MM.1S (cell line): ENCODE data around the gene LRMDA.

Experiments used
- DNase-seq: peaks from one replicate; pipeline ENCODE4 v3.0.0-alpha.2; 2015
- H2AFZ ChIP-seq: fragments of 300-600 bp; sonication (generic); 2 replicates; pipeline ENCODE4 v1.6.0; 2016; ENCODE audit warnings: antibody characterized with exemption, low read length
- H3F3A ChIP-seq: fragments of 300-600 bp; sonication (generic); 2 replicates; pipeline ENCODE4 v1.6.1; 2016; ENCODE audit warnings: mild to moderate bottlenecking, antibody characterized with exemption, low read length, moderate library complexity, mixed read lengths; ENCODE audit not compliant: insufficient read depth
- H3K27ac ChIP-seq: fragments of 300-600 bp; sonication (generic); 2 replicates; pipeline ENCODE4 v1.5.1; 2016; ENCODE audit warnings: mild to moderate bottlenecking, low read length
- H3K27me3 ChIP-seq: fragments of 300-600 bp; sonication (generic); replicated peaks from 2 replicates; pipeline ENCODE4 v1.6.0; 2016; ENCODE audit warnings: low read length; ENCODE audit not compliant: insufficient read depth
- H3K36me3 ChIP-seq: fragments of 300-600 bp; sonication (generic); replicated peaks from 2 replicates; pipeline ENCODE4 v1.6.1; 2016; ENCODE audit warnings: mild to moderate bottlenecking, low read length, mixed read lengths; ENCODE audit not compliant: insufficient read depth
- H3K4me1 ChIP-seq: fragments of 300-600 bp; sonication (generic); 2 replicates; pipeline ENCODE4 v1.6.1; 2016; ENCODE audit warnings: low read length, mixed read lengths
- H3K4me2 ChIP-seq: fragments of 300-600 bp; sonication (generic); 2 replicates; pipeline ENCODE4 v1.6.0; 2016; ENCODE audit warnings: low read depth, low read length
- H3K4me3 ChIP-seq: fragments of 300-600 bp; sonication (generic); 2 replicates; pipeline ENCODE4 v1.5.1; 2016; ENCODE audit warnings: low read length, mixed read lengths
- H3K79me2 ChIP-seq: fragments of 300-600 bp; sonication (generic); 2 replicates; pipeline ENCODE4 v1.6.1; 2016; ENCODE audit warnings: mixed run types, low read length, mixed read lengths
- H3K9ac ChIP-seq: fragments of 300-600 bp; sonication (generic); 2 replicates; pipeline ENCODE4 v1.6.1; 2016; ENCODE audit warnings: low read length, mixed read lengths
- H3K9me2 ChIP-seq: fragments of 300-600 bp; sonication (generic); replicated peaks from 2 replicates; pipeline ENCODE4 v1.6.1; 2016; ENCODE audit warnings: mild to moderate bottlenecking, low read length, mixed read lengths; ENCODE audit not compliant: insufficient read depth
- H3K9me3 ChIP-seq: fragments of 300-600 bp; sonication (generic); replicated peaks from 2 replicates; pipeline ENCODE4 v1.6.1; 2016; ENCODE audit warnings: mild to moderate bottlenecking, low read length, mixed read lengths; ENCODE audit not compliant: insufficient read depth
- H4K20me1 ChIP-seq: fragments of 300-600 bp; sonication (generic); 2 replicates; pipeline ENCODE4 v1.6.1; 2016; ENCODE audit warnings: mild to moderate bottlenecking, low read length, moderate library complexity, mixed read lengths; ENCODE audit not compliant: insufficient read depth
- EZH2 ChIP-seq: fragments of 300-600 bp; sonication (generic); optimal IDR thresholded peaks from 2 replicates; pipeline ENCODE3; 2017; ENCODE audit warnings: low read depth, mild to moderate bottlenecking, antibody characterized with exemption, low read length, mixed read lengths
- EZH2phosphoT487 ChIP-seq: fragments of 300-600 bp; sonication (generic); IDR thresholded peaks from 2 replicates; pipeline ENCODE4 v1.6.1; 2018; ENCODE audit warnings: antibody characterized with exemption, low read length
- TF ChIP-seq, protein P1 (sequence below): fragments of 300-600 bp; sonication (generic); IDR thresholded peaks from 2 replicates; pipeline ENCODE4 v1.5.1; 2016; ENCODE audit warnings: antibody characterized with exemption, low read length, mixed read lengths

The LRMDA gene

DNA sequence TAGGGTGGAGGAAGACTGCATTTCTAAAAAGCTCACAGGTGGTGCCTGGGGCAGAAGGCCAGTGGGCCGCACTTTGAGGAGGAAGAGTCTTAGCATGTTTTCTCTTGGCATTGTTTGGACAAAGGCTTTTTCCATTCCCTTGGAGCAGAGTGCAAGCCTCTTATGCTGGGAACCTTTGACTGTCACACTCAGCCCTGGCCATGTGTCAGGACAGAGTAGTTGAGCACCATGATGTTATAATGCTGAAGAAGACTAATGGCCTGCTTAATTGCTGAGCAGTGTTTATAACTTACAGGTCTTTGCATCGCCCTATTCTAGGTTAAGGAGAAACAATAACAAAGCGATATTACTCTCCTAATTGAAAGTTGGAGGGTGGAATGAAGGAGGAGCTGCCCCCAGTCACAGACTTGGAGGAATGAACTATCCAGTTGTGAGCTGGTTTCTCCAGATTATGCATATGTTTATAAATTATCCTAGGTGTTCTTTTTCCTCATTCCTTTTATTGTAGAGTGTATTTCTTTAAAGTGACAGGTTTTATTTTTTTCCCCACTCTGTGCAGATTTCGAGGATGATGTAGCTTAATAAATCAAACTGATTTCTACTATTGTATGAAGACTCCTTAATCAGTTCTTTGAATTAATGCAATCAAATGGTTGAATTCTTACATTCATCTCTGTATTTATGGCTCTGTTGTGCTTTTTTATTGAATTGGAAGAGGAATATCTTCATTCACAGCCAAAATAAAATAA, 767.0 kb downstream of the LRMDA start:
- no peaks in the 10 kb centered on the region for H4K20me1 ChIP-seq
- H3K9me2 ChIP-seq: no peaks in the 10 kb centered on the region
- no peak overlapping the region for H2AFZ ChIP-seq
- H3K27me3 ChIP-seq: no peaks in the 10 kb centered on the region
- DNase-seq: no peak
- no peak overlapping the region for H3K4me2 ChIP-seq
- H3K4me1 ChIP-seq: peaks cover 4% of the 10 kb centered on the region; the same call in 1 of the 2 replicates
- H3K79me2 ChIP-seq: no peaks in the 10 kb centered on the region
- no peak overlapping the region for H3K9ac ChIP-seq
- no peaks in the 10 kb centered on the region for H3K36me3 ChIP-seq
- H3K9me3 ChIP-seq: no peaks in the 10 kb centered on the region
- no peaks in the 10 kb centered on the region for H3F3A ChIP-seq
- no peak overlapping the region for H3K27ac ChIP-seq
- TF ChIP-seq EZH2phosphoT487 (no peak), EZH2 (no peak)
- TF ChIP-seq, protein P1, sequence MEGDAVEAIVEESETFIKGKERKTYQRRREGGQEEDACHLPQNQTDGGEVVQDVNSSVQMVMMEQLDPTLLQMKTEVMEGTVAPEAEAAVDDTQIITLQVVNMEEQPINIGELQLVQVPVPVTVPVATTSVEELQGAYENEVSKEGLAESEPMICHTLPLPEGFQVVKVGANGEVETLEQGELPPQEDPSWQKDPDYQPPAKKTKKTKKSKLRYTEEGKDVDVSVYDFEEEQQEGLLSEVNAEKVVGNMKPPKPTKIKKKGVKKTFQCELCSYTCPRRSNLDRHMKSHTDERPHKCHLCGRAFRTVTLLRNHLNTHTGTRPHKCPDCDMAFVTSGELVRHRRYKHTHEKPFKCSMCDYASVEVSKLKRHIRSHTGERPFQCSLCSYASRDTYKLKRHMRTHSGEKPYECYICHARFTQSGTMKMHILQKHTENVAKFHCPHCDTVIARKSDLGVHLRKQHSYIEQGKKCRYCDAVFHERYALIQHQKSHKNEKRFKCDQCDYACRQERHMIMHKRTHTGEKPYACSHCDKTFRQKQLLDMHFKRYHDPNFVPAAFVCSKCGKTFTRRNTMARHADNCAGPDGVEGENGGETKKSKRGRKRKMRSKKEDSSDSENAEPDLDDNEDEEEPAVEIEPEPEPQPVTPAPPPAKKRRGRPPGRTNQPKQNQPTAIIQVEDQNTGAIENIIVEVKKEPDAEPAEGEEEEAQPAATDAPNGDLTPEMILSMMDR: no peak
- no peak overlapping the region for H3K4me3 ChIP-seq

DNA sequence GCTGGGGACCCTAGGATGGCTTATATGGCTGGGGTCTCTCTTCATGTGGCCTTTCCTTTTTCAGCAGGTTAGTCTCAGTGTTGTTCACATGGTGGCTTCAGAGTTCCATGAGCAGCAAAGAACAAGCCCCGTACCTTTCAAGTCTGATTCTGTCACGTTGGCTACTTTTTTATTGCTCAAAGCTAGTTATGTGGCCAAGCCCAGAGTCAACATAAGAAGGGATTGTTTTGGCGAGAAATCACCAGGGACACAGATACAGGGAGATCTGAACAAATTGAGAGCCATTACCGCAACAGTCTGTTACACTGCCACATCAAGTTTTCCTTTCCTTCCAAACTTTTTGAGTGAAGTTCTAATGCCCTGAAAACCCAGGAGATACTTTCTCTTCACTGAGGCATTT, 770.5 kb downstream of the LRMDA start:
- Histone ChIP-seq H3K36me3 (no peaks in the 10 kb centered on the region), H3K27ac (no peak overlapping the region), H3K4me3 (no peak overlapping the region), H3K4me2 (no peak overlapping the region), H3F3A (no peaks in the 10 kb centered on the region), H3K9me3 (no peaks in the 10 kb centered on the region), H3K4me1 (no peaks in the 10 kb centered on the region), H4K20me1 (no peaks in the 10 kb centered on the region), H2AFZ (no peak overlapping the region), H3K9ac (no peak overlapping the region), H3K27me3 (no peaks in the 10 kb centered on the region), H3K9me2 (no peaks in the 10 kb centered on the region), H3K79me2 (no peaks in the 10 kb centered on the region)
- DNase-seq: no peak
- no peak for TF ChIP-seq EZH2phosphoT487

DNA sequence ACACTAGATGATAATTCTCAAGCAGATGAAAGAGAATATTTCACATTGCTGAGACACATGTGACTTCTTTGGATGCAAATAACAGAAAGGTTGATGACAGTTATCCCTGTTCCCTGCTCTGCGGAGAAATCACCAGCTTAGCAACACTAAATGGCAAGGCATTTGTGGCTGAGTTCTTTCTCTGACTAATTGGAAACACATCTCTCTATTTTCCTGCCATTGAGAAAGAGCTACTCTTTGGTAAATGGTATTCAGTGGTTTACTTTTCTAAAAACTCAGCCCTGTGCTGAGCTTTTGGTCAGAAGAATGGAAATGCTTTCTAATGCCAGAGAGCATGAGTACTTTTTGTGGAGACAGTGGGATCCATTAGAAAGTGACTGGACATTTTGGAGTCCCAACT, 771.4 kb downstream of the LRMDA start:
- Histone ChIP-seq H3K27ac (no peak overlapping the region), H3K9ac (no peak overlapping the region), H3K4me2 (no peak overlapping the region), H3K79me2 (no peaks in the 10 kb centered on the region), H3K36me3 (no peaks in the 10 kb centered on the region), H3K9me3 (no peaks in the 10 kb centered on the region), H3K4me3 (no peak overlapping the region), H3K4me1 (no peaks in the 10 kb centered on the region), H3F3A (no peaks in the 10 kb centered on the region), H3K27me3 (no peaks in the 10 kb centered on the region), H4K20me1 (no peaks in the 10 kb centered on the region), H2AFZ (no peak overlapping the region), H3K9me2 (no peaks in the 10 kb centered on the region)
- DNase-seq: no peak
- TF ChIP-seq, protein P1: no peak
- TF ChIP-seq EZH2 (no peak), EZH2phosphoT487 (no peak)

DNA sequence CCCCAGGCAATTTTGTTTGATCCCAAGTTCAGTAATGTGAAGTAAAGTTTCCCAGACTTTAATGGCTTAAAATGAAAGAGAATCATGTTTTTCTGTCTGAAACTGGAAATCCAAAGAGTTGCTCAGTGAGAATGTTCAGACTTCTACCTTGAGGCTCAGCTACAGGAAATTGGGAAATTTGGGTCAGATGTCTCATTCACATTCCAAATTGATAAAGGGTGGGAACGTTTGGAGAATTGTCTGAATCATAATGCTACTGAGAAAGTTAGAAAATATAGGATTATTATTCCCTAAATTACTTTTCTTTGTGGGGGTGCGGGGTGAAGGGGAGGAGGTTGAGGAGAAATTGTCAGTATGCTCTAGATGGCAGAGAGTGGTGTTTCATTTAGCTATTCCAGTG, 773.9 kb downstream of the LRMDA start:
- H3F3A ChIP-seq: no peaks in the 10 kb centered on the region
- no peaks in the 10 kb centered on the region for H3K9me3 ChIP-seq
- H3K4me3 ChIP-seq: no peak overlapping the region
- H3K27me3 ChIP-seq: no peaks in the 10 kb centered on the region
- no peak for TF ChIP-seq EZH2
- no peak for TF ChIP-seq EZH2phosphoT487
- TF ChIP-seq, protein P1: no peak
- no peak overlapping the region for H3K4me2 ChIP-seq
- no peaks in the 10 kb centered on the region for H3K9me2 ChIP-seq
- no peak overlapping the region for H3K27ac ChIP-seq
- H2AFZ ChIP-seq: no peak overlapping the region
- no peak overlapping the region for H3K9ac ChIP-seq
- no peaks in the 10 kb centered on the region for H3K79me2 ChIP-seq
- no peak for DNase-seq
- no peaks in the 10 kb centered on the region for H4K20me1 ChIP-seq
- H3K4me1 ChIP-seq: no peaks in the 10 kb centered on the region
- no peaks in the 10 kb centered on the region for H3K36me3 ChIP-seq
